B cell (primary cell): ENCODE data around the gene RTN4IP1.

Experiments used
- CTCF ChIP-seq: fragments of 200-600 bp; IDR thresholded peaks from one replicate; pipeline ENCODE4 v1.8.0; 2022; ENCODE audit warnings: antibody characterized with exemption, mild to moderate bottlenecking
- EZH2 ChIP-seq: IDR thresholded peaks from 2 replicates; pipeline ENCODE4 v1.6.1; 2012; ENCODE audit warnings: borderline replicate concordance, low read depth, mild to moderate bottlenecking, moderate library complexity, low read length; ENCODE audit not compliant: insufficient read depth, poor library complexity, severe bottlenecking

GRCh38 chr6:106551155-106551554 lies 78.1 kb downstream of the RTN4IP1 start:
- no peak for TF ChIP-seq CTCF
- no peak for TF ChIP-seq EZH2
